GM21576 (cell line): ENCODE measurements around the gene PHACTR2.
"Not testable (repeated sequence)": the region's sequence is repeated elsewhere in the genome, so short reads cannot be mapped to it uniquely, and the experiment has no call there.

ENCODE experiments used
- ATAC-seq: cut with Tn5 transposase; IDR thresholded peaks from one replicate; pipeline ENCODE4 v1.9.1; 2021; ENCODE audit warnings: mild to moderate bottlenecking, moderate library complexity; ENCODE audit not compliant: unreplicated experiment

Gene PHACTR2

DNA sequence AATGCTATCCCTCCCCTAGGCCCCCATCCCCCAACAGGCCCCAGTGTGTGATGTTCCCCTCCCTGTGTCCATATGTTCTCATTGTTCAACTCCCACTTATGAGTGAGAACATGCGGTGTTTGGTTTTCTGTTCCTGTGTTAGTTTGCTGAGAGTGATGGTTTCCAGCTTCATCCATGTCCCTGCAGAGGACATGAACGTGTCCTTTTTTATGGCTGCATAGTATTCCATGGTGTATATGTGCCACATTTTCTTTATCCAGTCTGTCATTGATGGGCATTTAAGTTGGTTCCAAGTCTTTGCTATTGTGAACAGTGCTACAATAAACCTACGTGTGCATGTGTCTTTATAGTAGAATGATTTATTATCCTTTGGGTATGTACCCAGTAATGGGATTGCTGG lies 173.9 kb downstream of the PHACTR2 start:
- not testable (repeated sequence) for ATAC-seq

DNA sequence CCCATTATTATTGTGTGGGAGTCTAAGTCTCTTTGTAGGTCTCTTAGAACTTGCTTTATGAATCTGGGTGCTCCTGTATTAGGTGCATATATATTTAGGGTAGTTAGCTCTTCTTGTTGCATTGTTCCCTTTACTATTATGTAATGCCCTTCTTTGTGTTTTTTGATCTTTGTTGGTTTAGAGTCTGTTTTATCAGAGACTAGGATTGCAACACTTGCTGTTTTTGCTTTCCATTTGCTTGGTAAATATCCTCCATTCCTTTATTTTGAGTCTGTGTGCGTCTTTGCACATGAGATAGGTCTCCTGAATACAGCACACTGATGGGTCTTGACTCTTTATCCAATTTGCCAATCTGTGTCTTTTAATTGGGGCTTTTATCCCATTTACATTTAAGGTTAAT lies 177.3 kb downstream of the PHACTR2 start:
- ATAC-seq = not testable (repeated sequence)

DNA sequence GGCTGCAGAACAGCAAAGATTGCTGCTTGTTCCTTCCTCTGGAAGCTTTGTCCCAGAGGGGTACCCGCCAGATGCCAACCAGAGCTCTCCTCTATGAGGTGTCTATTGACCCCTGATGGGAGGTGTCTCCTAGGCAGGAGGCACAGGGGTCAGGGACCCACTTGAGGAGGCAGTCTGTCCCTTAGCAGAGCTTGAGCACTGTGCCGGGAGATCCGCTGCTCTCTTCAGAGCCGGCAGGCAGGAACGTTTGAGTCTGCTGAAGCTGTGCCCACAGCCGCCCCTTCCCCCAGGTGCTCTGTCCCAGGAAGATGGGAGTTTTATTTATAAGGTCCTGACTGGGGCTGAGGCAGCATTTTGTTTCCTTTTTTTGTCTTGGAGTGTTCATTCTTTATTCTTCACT lies 179.0 kb downstream of the PHACTR2 start:
- ATAC-seq = not testable (repeated sequence)

DNA sequence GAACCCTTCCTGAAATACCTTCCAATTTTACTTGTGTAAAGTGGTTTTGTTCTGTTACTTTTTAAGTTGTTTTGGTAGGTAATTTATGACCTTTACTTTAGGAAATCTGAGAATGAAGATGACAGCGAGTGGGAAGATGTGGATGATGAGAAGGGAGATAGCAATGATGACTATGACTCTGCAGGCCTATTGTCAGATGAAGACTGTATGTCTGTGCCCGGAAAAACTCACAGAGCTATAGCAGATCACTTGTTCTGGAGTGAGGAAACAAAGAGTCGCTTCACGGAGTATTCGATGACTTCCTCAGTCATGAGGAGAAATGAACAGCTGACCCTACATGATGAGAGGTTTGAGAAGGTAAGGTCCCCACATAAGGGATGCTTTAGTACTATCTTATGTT lies 179.9 kb downstream of the PHACTR2 start:
- no peak for ATAC-seq

DNA sequence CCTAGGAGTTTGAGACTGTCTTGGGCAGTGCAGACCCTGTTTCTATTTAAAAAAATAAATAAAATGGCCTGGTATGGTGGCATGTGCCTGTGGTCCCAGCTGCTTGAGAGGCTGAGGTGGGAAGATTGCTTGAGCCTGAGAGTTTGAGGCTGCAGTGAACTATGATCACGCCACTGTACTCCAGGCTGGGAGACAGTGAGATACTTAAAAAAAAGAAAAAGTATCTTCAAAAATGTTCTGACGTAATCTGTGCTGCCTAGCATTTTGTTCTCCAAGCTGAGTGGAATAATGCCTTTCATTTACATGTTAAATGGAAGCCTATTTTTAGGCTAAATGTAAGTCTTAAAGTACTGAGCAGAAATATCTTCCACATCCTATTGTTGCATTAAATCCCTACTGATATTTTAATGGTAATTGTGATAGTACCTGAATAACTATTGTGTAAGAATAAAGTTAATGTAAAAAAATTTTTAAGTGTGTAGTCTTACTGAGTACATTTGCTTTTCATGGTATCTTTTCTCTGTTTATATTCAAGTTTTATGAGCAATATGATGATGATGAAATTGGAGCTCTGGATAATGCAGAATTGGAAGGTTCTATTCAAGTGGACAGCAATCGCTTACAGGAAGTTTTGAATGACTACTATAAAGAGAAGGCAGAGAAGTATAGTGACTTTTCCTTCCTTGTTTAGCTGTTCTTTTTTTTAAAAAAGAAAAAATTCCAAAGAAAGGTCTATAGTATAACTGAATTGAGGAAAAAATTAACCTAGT lies 182.3 kb downstream of the PHACTR2 start:
- no peak for ATAC-seq

DNA sequence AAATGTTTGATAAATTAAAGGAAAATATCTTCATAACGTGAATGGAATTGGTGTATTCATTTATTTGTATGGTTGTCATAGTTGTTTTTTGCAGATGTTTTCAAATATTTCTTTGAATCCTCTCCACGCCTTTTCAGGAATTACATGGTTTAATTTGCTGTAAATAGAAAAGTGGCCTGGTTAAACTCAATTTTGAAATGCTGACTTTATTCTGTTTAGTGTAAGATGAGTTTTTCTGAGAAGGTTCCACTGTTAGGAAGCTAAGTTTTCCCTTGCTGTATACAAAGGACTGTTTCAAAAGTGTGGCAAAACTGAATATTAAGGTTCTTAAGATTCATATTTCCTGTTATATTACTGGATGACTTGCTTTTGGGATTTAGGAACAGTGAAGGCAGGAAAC lies 186.0 kb downstream of the PHACTR2 start:
- ATAC-seq = no peak

DNA sequence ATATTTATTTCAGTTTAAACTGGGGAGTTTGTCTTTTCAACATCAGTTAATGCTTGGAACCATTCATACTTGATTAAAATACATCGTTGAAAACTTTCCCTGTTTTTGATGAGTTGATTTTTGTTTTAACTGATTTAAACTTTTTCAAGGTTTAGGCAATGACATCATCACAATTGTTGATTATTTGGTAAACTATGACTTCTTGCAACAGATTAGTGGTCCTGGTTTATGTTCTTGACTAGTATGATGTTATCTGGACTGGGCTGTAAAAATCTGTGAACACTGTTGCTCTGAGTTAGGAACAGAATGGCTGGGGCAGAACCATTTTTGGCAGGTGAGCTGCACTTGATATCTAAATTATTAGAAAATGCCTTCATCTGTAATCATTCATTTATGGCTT lies 186.5 kb downstream of the PHACTR2 start, which contains the start of gene ZC2HC1B:
Gene ZC2HC1B, plus strand, starts transcription at position 241 of the 400 bp plus-strand sequence. Its CDS starts 66 bp downstream, at position 307.
- no peak for ATAC-seq

DNA sequence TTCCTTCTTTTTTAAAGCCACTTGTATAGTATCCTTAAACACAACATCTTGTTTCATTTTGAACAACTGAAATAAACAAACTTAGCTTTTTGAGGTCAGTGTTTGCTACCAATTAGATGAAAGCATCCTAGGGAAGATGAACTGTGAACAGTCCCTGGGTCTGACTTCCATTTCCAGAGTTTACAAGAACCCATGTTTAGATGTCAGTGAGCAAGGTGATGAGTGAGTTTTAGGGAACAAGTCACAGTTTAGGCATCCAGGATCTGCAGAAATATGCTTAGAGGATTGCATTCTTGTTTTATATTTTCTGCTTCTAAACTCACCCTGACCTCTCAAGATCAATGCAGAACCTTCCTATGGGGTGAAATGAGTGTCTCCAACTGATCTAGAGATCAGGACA lies 189.5 kb downstream of the PHACTR2 start:
- ATAC-seq = no peak

DNA sequence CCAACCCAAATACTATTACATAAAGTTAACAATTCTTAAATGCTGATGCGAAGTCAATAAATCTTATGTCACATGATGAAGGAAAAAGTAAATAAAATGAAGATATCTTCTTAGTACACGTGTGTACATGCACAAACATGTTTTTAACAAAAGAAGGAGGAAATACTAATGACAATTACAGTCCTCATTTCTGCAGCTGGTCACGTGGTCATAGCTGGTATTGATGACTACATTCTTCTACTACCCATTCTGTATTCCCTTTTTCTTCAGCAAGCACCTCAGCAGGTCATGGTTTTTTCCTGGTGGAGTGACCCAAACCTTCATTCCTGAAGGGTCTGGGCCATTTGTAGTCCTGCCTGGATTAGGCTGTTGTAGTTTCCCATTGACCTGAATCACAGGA lies 191.0 kb downstream of the PHACTR2 start:
- ATAC-seq = not testable (repeated sequence)

DNA sequence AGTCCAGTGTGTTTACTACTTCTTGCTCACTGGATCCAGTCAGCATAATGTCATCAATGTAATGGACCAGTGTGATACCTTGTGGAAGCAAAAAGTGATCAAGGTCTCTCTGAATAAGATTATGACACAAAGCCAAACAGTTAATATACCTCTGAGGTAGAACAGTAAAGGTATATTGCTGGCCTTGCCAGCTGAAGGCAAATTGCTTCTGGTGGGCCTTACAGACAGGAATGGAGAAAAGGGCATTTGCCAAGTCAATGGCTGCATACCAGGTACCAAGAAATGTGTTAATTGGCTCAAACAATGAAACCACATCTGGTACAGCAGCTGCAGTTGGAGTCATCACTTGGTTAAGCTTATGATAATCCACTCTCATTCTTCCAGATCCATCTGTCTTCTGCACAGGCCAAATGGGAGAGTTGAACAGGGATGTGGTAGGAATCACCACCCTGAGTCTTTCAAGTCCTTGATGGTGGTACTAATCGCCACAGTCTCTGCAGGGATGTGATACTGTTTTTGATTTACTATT lies 193.5 kb downstream of the PHACTR2 start:
- not testable (repeated sequence) for ATAC-seq

DNA sequence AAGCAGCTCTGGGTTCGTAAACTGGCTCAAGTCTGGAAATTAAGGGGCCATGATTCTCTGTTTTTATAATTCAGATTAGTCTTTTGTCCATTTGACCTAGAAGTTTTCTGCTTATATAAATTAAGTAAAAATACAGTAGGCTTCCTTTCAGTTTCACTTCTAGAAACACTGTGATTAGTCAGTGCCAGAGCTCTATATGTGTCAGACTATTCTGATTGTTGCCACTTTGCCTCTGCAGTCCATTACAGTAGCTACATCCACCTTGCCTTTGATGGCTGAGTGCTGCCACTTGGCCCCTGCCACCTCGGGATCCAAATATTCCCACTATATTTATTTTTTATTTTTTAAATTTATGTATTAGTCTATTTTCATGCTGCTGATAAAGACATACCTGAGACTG lies 194.4 kb downstream of the PHACTR2 start:
- peak; percentile 90 for ATAC-seq

DNA sequence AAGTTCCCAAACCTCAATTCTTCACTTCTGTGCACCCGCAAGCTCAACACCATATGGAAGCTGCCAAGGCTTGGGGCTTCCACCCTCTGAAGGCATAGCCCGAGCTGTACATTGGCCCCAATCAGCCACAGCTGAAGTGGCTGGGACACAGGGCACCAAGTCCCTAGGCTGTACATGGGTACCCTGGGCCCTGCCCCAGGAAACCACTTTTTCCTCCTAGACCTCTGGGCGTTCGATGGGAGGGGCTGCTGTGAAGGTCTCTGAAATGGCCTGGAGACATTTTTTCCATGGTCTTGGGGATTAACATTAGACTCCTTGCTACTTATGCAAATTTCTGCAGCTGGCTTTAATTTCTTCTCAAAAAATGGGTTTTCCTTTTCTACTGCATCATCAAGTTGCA lies 195.8 kb downstream of the PHACTR2 start:
- ATAC-seq = not testable (repeated sequence)

DNA sequence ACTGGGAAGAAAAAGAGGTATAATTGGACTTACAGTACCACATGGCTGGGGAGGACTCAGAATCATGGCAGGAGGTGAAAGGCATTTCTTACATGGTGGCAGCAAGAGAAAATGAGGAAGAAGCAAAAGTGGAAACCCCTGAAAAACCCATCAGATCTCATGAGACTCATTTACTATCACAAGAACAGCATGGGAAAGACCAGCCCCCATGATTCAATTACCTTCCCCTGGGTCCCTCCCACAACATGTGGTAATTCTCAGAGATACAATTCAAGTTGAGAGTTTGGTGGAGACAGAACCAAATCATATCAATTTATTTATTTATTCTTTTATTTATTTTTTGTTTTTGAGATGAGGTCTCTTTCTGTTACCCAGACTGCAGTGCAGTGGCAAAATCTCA lies 196.7 kb downstream of the PHACTR2 start:
- not testable (repeated sequence) for ATAC-seq

DNA sequence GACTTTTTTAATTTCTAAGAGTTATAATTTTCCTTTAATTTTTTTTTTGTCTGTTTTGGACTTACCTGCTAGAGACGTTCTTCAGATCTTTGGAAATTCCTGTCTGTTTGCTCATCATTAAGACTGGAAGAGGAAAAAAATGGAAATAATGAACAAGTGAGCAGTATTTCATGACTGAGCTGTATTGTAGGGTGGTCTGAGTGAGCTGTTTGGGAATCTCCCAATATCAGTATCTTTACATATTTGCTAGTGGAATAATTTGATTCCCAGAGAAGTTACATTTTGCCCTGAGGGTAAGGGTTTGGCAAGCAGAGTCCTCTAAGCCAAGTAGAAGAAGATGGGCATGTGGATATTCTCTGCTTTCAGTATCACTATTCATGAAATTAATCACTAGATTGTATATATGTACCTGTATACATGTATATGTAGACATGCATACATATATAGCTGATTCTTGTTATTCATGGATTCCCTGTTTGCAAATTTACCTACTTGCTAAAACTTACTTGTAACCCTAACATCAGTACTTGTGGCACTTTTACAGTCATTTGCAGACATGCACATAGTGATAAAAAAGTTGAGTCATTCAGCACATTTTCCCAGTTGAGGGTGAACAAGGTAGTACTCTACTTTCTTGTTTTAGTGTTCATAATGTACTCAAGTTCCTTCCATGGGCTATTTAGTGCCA lies 200.0 kb downstream of the PHACTR2 start:
- no peak for ATAC-seq

DNA sequence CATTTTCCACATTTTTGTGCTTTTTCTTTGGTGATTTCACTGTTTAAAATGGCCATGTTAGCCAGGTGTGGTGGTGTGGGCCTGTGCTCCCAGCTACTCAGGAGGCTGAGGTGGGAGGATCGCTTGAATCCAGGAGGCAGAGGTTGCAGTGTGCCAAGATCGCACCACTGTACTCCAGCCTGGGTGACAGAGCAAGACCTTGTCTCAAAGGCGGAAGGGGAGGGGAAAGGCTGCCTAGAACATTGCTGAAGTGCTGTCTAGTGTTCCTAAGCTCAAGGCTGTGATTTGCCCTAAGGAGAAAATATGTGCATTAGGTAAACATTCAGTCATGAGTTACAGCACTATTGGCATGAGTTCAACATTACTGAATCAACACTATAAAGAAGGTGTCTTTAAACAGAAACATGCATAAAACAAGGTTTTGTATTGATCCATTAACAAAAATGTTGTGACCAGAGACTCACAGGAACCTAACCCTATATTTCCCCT lies 200.6 kb downstream of the PHACTR2 start:
- no peak for ATAC-seq

DNA sequence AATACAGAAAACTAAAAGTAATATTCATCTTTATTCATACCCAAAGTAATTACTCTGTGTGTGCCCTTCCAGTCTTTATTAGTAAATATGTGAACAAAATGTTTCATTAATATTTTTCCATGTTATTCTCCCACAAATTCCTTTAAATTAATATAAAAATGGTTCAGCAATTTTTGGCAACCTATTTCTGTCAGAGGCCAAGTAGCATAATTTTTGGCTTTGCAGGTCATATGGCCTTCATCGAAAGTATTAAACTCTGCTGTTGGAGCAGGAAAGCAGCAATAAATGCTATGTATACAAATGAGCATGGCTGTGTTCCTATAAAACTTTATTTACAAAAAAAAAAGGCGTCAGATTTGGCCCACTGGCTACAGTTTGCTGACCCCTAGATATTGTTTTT lies 202.6 kb downstream of the PHACTR2 start:
- no peak for ATAC-seq
